ENCODE results near the gene UTP11.

- no peak for TF ChIP-seq FOXA1 (IDR thresholded peaks at IDR 0.05)
- TF ChIP-seq CTCF (IDR thresholded peaks at IDR 0.05; ENCODE audit: low read depth, low read length, missing input control) = no peak
- no peak for TF ChIP-seq EGR1 (IDR thresholded peaks at IDR 0.05; ENCODE audit: low read depth in 2 of 2)
Observed at GRCh38 chr1:38068980-38069340, 56.4 kb downstream of the UTP11 start.
